WTC11 (cell line): ENCODE measurements around the gene ITPR3. TPM values are rescaled to one million over a fixed set of nuclear protein-coding genes. Genes with fewer than 3 reads are reported as not detected.

Source experiments
- ATAC-seq: fragments of 200-7000 bp; cut with Tn5 transposase; 2 replicates; pipeline ENCODE4 v1.10.0; 2021; ENCODE audit warnings: mild to moderate bottlenecking, moderate library complexity
- CTCF ChIA-PET: fragments of 300-600 bp; sonication (Branson Sonifier 250); formaldehyde crosslinking; loops from one replicate; lab custom pipeline; 2021; ENCODE audit warnings: antibody characterized with exemption; lab: Charles Lee
- POLR2A ChIA-PET: fragments of 350-600 bp; sonication (Branson Sonifier 250); formaldehyde crosslinking; loops from one replicate; lab custom pipeline; 2021; ENCODE audit warnings: antibody characterized with exemption; lab: Charles Lee
- DNase-seq: peaks from one replicate; pipeline ENCODE4 v3.0.0; 2021; ENCODE audit warnings: low spot score
- H3K27ac Mint-ChIP-seq: 2 replicates; pipeline ENCODE4 v1.8.0; 2021; ENCODE audit warnings: mixed read lengths
- H3K27me3 Mint-ChIP-seq: 2 replicates; pipeline ENCODE4 v1.8.0; 2021; ENCODE audit warnings: low read depth, mild to moderate bottlenecking, moderate library complexity, mixed read lengths
- H3K36me3 Mint-ChIP-seq: 2 replicates; pipeline ENCODE4 v1.8.0; 2021; ENCODE audit warnings: mixed read lengths
- H3K4me1 Mint-ChIP-seq: 2 replicates; pipeline ENCODE4 v1.8.0; 2022; ENCODE audit warnings: mixed read lengths
- H3K4me3 Mint-ChIP-seq: 2 replicates; pipeline ENCODE4 v1.8.0; 2021; ENCODE audit warnings: mild to moderate bottlenecking, moderate library complexity, mixed read lengths
- H3K9me3 Mint-ChIP-seq: 2 replicates; pipeline ENCODE4 v1.8.0; 2021; ENCODE audit warnings: mixed read lengths
- AR ChIP-seq: fragments of 250-450 bp; sonication (Bioruptor Pico); IDR thresholded peaks from 2 replicates; pipeline ENCODE4 v1.9.0; 2021; ENCODE audit warnings: mild to moderate bottlenecking
- CBFB ChIP-seq: sonication (generic); formaldehyde crosslinking; IDR thresholded peaks from 2 replicates; pipeline ENCODE4 v1.8.1; 2022; ENCODE audit warnings: mild to moderate bottlenecking, low read depth, missing genetic modification reagents
- CDX4 ChIP-seq: fragments of 250-450 bp; sonication (Bioruptor Pico); IDR thresholded peaks from 2 replicates; pipeline ENCODE4 v1.9.0; 2021; ENCODE audit warnings: moderate library complexity, mild to moderate bottlenecking, inconsistent platforms, borderline replicate concordance
- E2F4 ChIP-seq: sonication (generic); formaldehyde crosslinking; IDR thresholded peaks from 2 replicates; pipeline ENCODE4 v1.8.1; 2022; ENCODE audit warnings: low read depth, mild to moderate bottlenecking, moderate library complexity, missing genetic modification reagents, borderline replicate concordance
- ELF4 ChIP-seq: sonication (generic); formaldehyde crosslinking; IDR thresholded peaks from 2 replicates; pipeline ENCODE4 v1.8.1; 2022; ENCODE audit warnings: low read depth, mild to moderate bottlenecking, moderate library complexity, missing genetic modification reagents
- ERG ChIP-seq: fragments of 250-450 bp; sonication (Bioruptor Pico); IDR thresholded peaks from 2 replicates; pipeline ENCODE4 v1.8.0; 2021; ENCODE audit warnings: mild to moderate bottlenecking
- ETV6 ChIP-seq: sonication (generic); formaldehyde crosslinking; IDR thresholded peaks from 2 replicates; pipeline ENCODE4 v1.8.1; 2022; ENCODE audit warnings: mild to moderate bottlenecking, missing genetic modification reagents
- FOXP1 ChIP-seq: sonication (generic); formaldehyde crosslinking; IDR thresholded peaks from 2 replicates; pipeline ENCODE4 v1.8.0; 2022; ENCODE audit warnings: missing genetic modification reagents, mild to moderate bottlenecking, moderate library complexity, borderline replicate concordance
- GABPB1 ChIP-seq: sonication (generic); formaldehyde crosslinking; IDR thresholded peaks from 2 replicates; pipeline ENCODE4 v1.8.1; 2023; ENCODE audit warnings: mild to moderate bottlenecking, missing genetic modification reagents
- JAZF1 ChIP-seq: fragments of 250-450 bp; sonication (Bioruptor Pico); IDR thresholded peaks from 2 replicates; pipeline ENCODE4 v1.9.0; 2021; ENCODE audit warnings: moderate library complexity, mild to moderate bottlenecking, inconsistent platforms
- MYBL2 ChIP-seq: sonication (generic); formaldehyde crosslinking; IDR thresholded peaks from 2 replicates; pipeline ENCODE4 v1.8.1; 2023; ENCODE audit warnings: mild to moderate bottlenecking, moderate library complexity, missing genetic modification reagents
- NFE2L1 ChIP-seq: sonication (generic); formaldehyde crosslinking; IDR thresholded peaks from 2 replicates; pipeline ENCODE4 v1.8.1; 2023; ENCODE audit warnings: missing genetic modification reagents
- NR3C1 ChIP-seq: sonication (generic); formaldehyde crosslinking; conservative IDR thresholded peaks from 2 replicates; pipeline ENCODE4 v1.8.1; 2023; ENCODE audit warnings: low read depth, mild to moderate bottlenecking, missing genetic modification reagents
- SOX15 ChIP-seq: fragments of 250-450 bp; sonication (Bioruptor Pico); IDR thresholded peaks from 2 replicates; pipeline ENCODE4 v1.9.0; 2021; ENCODE audit warnings: mild to moderate bottlenecking
- ZNF121 ChIP-seq: sonication (generic); formaldehyde crosslinking; IDR thresholded peaks from 2 replicates; pipeline ENCODE4 v1.8.0; 2023; ENCODE audit warnings: missing genetic modification reagents
- ZNF423 ChIP-seq: fragments of 250-450 bp; sonication (Bioruptor Pico); IDR thresholded peaks from 2 replicates; pipeline ENCODE4 v2.1.2; 2022; ENCODE audit warnings: mild to moderate bottlenecking, moderate library complexity
- total RNA-seq: library from RNA; stranded (reverse); gene quantifications from 3 replicates; pipeline ENCODE4 v1.2.3, GENCODE V29; 2021
- TF ChIP-seq, protein P1 (sequence below): sonication (generic); formaldehyde crosslinking; IDR thresholded peaks from 2 replicates; pipeline ENCODE4 v1.8.1; 2023; ENCODE audit warnings: mild to moderate bottlenecking, moderate library complexity, missing genetic modification reagents
- TF ChIP-seq, protein P2 (sequence below): sonication (generic); formaldehyde crosslinking; IDR thresholded peaks from 2 replicates; pipeline ENCODE4 v1.8.1; 2023; ENCODE audit warnings: mild to moderate bottlenecking, missing genetic modification reagents, moderate library complexity
- TF ChIP-seq, protein P3 (sequence below): sonication (generic); formaldehyde crosslinking; conservative IDR thresholded peaks from 2 replicates; pipeline ENCODE4 v1.8.1; 2022; ENCODE audit warnings: mild to moderate bottlenecking, missing genetic modification reagents
- TF ChIP-seq, protein P4 (sequence below): sonication (generic); formaldehyde crosslinking; IDR thresholded peaks from 2 replicates; pipeline ENCODE4 v1.8.1; 2022; ENCODE audit warnings: low read depth, missing genetic modification reagents, borderline replicate concordance
- TF ChIP-seq, protein P5 (sequence below): fragments of 250-450 bp; sonication (Bioruptor Pico); IDR thresholded peaks from 2 replicates; pipeline ENCODE4 v2.1.2; 2022; ENCODE audit warnings: mild to moderate bottlenecking, moderate library complexity

The ITPR3 gene
- total RNA-seq, 1 experiment from 2014 or later: 47.3 TPM

DNA sequence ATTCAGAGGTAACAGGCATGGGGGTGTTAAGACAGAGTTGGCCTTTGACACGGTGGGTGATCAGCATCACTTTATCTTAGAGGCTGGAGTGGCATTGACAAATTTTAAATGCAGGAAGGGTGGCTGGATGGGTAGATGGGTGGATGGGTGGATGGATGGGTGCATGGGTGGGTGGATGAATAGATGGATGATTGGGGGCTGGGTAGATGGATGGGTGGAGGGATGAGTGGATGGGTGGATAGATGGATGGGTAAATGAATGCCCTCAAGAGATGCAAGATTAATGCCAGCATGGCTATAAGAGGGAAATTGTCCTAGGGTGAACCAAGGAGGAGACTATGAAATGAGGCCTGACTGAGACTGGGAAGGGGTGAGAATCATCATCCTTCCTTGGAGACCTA lies 18.4 kb downstream of the ITPR3 start (continued):
- TF ChIP-seq CDX4 (no peak), JAZF1 (CRISPR knock-in tag) (no peak), NFE2L1 (CRISPR knock-in tag) (no peak), SOX15 (CRISPR knock-in tag) (no peak), ZNF423 (CRISPR knock-in tag) (no peak), ERG (CRISPR knock-in tag) (no peak), AR (no peak), MYBL2 (CRISPR knock-in tag) (no peak), FOXP1 (no peak), E2F4 (CRISPR knock-in tag) (no peak)
- TF ChIP-seq, protein P1, sequence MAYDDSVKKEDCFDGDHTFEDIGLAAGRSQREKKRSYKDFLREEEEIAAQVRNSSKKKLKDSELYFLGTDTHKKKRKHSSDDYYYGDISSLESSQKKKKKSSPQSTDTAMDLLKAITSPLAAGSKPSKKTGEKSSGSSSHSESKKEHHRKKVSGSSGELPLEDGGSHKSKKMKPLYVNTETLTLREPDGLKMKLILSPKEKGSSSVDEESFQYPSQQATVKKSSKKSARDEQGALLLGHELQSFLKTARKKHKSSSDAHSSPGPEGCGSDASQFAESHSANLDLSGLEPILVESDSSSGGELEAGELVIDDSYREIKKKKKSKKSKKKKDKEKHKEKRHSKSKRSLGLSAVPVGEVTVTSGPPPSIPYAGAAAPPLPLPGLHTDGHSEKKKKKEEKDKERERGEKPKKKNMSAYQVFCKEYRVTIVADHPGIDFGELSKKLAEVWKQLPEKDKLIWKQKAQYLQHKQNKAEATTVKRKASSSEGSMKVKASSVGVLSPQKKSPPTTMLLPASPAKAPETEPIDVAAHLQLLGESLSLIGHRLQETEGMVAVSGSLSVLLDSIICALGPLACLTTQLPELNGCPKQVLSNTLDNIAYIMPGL (CRISPR knock-in tag): no peak
- TF ChIP-seq, protein P2, sequence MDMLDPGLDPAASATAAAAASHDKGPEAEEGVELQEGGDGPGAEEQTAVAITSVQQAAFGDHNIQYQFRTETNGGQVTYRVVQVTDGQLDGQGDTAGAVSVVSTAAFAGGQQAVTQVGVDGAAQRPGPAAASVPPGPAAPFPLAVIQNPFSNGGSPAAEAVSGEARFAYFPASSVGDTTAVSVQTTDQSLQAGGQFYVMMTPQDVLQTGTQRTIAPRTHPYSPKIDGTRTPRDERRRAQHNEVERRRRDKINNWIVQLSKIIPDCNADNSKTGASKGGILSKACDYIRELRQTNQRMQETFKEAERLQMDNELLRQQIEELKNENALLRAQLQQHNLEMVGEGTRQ: no peak

GRCh38 chr6:33640361-33640760 lies 19.2 kb downstream of the ITPR3 start:
- no peaks in the 10 kb centered on the region for H3K9me3 Mint-ChIP-seq
- DNase-seq: no peak
- TF ChIP-seq MYBL2 (CRISPR knock-in tag): no peak
- no peak for TF ChIP-seq ELF4 (CRISPR knock-in tag)
- TF ChIP-seq, protein P3, sequence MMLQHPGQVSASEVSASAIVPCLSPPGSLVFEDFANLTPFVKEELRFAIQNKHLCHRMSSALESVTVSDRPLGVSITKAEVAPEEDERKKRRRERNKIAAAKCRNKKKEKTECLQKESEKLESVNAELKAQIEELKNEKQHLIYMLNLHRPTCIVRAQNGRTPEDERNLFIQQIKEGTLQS: no peak
- no peak for TF ChIP-seq CDX4
- TF ChIP-seq, protein P4, sequence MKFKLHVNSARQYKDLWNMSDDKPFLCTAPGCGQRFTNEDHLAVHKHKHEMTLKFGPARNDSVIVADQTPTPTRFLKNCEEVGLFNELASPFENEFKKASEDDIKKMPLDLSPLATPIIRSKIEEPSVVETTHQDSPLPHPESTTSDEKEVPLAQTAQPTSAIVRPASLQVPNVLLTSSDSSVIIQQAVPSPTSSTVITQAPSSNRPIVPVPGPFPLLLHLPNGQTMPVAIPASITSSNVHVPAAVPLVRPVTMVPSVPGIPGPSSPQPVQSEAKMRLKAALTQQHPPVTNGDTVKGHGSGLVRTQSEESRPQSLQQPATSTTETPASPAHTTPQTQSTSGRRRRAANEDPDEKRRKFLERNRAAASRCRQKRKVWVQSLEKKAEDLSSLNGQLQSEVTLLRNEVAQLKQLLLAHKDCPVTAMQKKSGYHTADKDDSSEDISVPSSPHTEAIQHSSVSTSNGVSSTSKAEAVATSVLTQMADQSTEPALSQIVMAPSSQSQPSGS (CRISPR knock-in tag): no peak
- TF ChIP-seq NR3C1: no peak
- TF ChIP-seq ETV6 (CRISPR knock-in tag): no peak
- no peak for TF ChIP-seq SOX15 (CRISPR knock-in tag)
- TF ChIP-seq GABPB1 (CRISPR knock-in tag): no peak
- no peak for TF ChIP-seq CBFB (CRISPR knock-in tag)
- TF ChIP-seq, protein P5, sequence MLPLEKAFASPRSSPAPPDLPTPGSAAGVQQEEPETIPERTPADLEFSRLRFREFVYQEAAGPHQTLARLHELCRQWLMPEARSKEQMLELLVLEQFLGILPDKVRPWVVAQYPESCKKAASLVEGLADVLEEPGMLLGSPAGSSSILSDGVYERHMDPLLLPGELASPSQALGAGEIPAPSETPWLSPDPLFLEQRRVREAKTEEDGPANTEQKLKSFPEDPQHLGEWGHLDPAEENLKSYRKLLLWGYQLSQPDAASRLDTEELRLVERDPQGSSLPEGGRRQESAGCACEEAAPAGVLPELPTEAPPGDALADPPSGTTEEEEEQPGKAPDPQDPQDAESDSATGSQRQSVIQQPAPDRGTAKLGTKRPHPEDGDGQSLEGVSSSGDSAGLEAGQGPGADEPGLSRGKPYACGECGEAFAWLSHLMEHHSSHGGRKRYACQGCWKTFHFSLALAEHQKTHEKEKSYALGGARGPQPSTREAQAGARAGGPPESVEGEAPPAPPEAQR (CRISPR knock-in tag): no peak
- no peak for TF ChIP-seq ZNF121 (CRISPR knock-in tag)
- no peak for TF ChIP-seq NFE2L1 (CRISPR knock-in tag)

More at GRCh38 chr6:33640361-33640760, 19.2 kb downstream of the ITPR3 start:
- ChIA-PET POLR2A (no interaction called here), CTCF (interaction anchor here (1.0 to 1.8 kb wide), 3 partner anchors 19 to 54 kb away, joined by 3 to 4 read pairs (median 3); partner anchors contain the start of gene ITPR3)
- no peak for ATAC-seq
- Mint-ChIP-seq H3K4me1 (peaks cover 24% of the 10 kb centered on the region), H3K36me3 (peaks cover 6% of the 10 kb centered on the region; the same call in 1 of the 2 replicates), H3K27ac (no peak overlapping the region), H3K27me3 (no peaks in the 10 kb centered on the region), H3K4me3 (no peak overlapping the region)
